Brain microvascular endothelial cell (primary cell): ENCODE results near the gene PLA2G3.

Source experiments
- DNase-seq: peaks from one replicate; pipeline ENCODE4 v3.0.0-alpha.2; 2020
- H3K27ac ChIP-seq: fragments of 250-450 bp; sonication (Bioruptor Pico); 2 replicates; pipeline ENCODE4 v1.5.1; 2020; ENCODE audit warnings: mild to moderate bottlenecking, moderate library complexity
- H3K27me3 ChIP-seq: fragments of 250-450 bp; sonication (Bioruptor Pico); replicated peaks from 2 replicates; pipeline ENCODE4 v1.5.1; 2020; ENCODE audit warnings: mild to moderate bottlenecking
- H3K36me3 ChIP-seq: fragments of 250-450 bp; sonication (Bioruptor Pico); replicated peaks from 2 replicates; pipeline ENCODE4 v1.5.1; 2020; ENCODE audit warnings: mild to moderate bottlenecking
- H3K4me3 ChIP-seq: 2 replicates; pipeline ENCODE4 v1.5.1; 2011; ENCODE audit warnings: low read depth, mild to moderate bottlenecking, control low read depth, low read length, moderate library complexity
- in situ Hi-C: cut with HindIII; loops from 2 replicates; pipeline ENCODE4 v1.10.0; 2017; ENCODE audit warnings: low sequenced_read_pairs, low pct_ligation_motif_present
- TF ChIP-seq, protein P1 (sequence below): IDR thresholded peaks from 2 replicates; pipeline ENCODE4 v1.5.1; 2011; ENCODE audit warnings: low read depth, mild to moderate bottlenecking, moderate library complexity, low read length, control low read depth, inconsistent platforms; ENCODE audit errors: missing control alignments

The PLA2G3 gene

GRCh38 chr22:31138126-31138525 lies 2.2 kb downstream of the PLA2G3 start:
- TF ChIP-seq, protein P1, sequence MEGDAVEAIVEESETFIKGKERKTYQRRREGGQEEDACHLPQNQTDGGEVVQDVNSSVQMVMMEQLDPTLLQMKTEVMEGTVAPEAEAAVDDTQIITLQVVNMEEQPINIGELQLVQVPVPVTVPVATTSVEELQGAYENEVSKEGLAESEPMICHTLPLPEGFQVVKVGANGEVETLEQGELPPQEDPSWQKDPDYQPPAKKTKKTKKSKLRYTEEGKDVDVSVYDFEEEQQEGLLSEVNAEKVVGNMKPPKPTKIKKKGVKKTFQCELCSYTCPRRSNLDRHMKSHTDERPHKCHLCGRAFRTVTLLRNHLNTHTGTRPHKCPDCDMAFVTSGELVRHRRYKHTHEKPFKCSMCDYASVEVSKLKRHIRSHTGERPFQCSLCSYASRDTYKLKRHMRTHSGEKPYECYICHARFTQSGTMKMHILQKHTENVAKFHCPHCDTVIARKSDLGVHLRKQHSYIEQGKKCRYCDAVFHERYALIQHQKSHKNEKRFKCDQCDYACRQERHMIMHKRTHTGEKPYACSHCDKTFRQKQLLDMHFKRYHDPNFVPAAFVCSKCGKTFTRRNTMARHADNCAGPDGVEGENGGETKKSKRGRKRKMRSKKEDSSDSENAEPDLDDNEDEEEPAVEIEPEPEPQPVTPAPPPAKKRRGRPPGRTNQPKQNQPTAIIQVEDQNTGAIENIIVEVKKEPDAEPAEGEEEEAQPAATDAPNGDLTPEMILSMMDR: no peak
- in situ Hi-C loops: no loop called here
- H3K4me3 ChIP-seq: no peak overlapping the region
- no peak overlapping the region for H3K27ac ChIP-seq
- DNase-seq: no peak
- H3K36me3 ChIP-seq: no peaks in the 10 kb centered on the region
- no peaks in the 10 kb centered on the region for H3K27me3 ChIP-seq

GRCh38 chr22:31137721-31138120 lies 2.6 kb downstream of the PLA2G3 start:
- Histone ChIP-seq H3K4me3 (no peak overlapping the region), H3K27me3 (no peaks in the 10 kb centered on the region), H3K27ac (no peak overlapping the region), H3K36me3 (no peaks in the 10 kb centered on the region)
- no peak for DNase-seq
- TF ChIP-seq, protein P1: no peak
- in situ Hi-C loops: no loop called here

GRCh38 chr22:31136711-31137110 lies 3.6 kb downstream of the PLA2G3 start:
- Histone ChIP-seq H3K36me3 (no peaks in the 10 kb centered on the region), H3K27ac (no peak overlapping the region), H3K27me3 (no peaks in the 10 kb centered on the region), H3K4me3 (no peak overlapping the region)
- DNase-seq: no peak
- TF ChIP-seq, protein P1: no peak
- in situ Hi-C loops: no loop called here

- Histone ChIP-seq H3K27ac (no peak overlapping the region), H3K27me3 (no peaks in the 10 kb centered on the region), H3K4me3 (no peak overlapping the region), H3K36me3 (no peaks in the 10 kb centered on the region)
- TF ChIP-seq, protein P1: no peak
- in situ Hi-C loops: no loop called here
- no peak for DNase-seq
Measured at GRCh38 chr22:31136155-31136554, 4.2 kb downstream of the PLA2G3 start.

DNA sequence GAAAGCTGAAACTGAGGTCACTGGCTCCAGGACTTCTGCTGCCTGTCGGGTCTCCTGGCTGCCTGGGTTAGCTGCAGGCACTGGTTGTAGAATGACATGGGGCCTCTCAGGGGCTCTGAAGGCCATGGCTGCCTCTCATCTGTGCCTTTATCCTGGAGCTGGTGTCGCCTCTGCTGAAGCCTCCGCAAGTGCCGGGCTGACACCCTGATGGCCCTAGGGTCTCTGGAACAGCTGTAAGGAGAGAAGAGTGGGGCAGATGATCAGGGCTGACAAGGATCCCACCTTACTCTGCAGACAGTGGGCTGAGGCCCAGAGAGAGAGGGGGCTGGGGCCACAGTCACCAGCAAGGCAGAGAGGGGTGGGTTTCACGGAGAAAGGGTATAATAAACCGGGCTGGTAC lies 4.6 kb downstream of the PLA2G3 start:
- H3K36me3 ChIP-seq: no peaks in the 10 kb centered on the region
- TF ChIP-seq, protein P1: no peak
- H3K27ac ChIP-seq: no peak overlapping the region
- no peak for DNase-seq
- no peaks in the 10 kb centered on the region for H3K27me3 ChIP-seq
- H3K4me3 ChIP-seq: no peak overlapping the region
- in situ Hi-C loops: no loop called here

- in situ Hi-C loops: no loop called here
- no peak for DNase-seq
- no peaks in the 10 kb centered on the region for H3K36me3 ChIP-seq
Measured at GRCh38 chr22:31134688-31135087, 5.6 kb downstream of the PLA2G3 start.

More at GRCh38 chr22:31134688-31135087, 5.6 kb downstream of the PLA2G3 start:
- Histone ChIP-seq H3K4me3 (no peak overlapping the region), H3K27me3 (no peaks in the 10 kb centered on the region), H3K27ac (no peak overlapping the region)
- TF ChIP-seq, protein P1: no peak
